ENCODE results near the gene RFC4.
"Not testable (repeated sequence)": the region's sequence is repeated elsewhere in the genome, so short reads cannot be mapped to it uniquely, and the experiment has no call there.

DNA sequence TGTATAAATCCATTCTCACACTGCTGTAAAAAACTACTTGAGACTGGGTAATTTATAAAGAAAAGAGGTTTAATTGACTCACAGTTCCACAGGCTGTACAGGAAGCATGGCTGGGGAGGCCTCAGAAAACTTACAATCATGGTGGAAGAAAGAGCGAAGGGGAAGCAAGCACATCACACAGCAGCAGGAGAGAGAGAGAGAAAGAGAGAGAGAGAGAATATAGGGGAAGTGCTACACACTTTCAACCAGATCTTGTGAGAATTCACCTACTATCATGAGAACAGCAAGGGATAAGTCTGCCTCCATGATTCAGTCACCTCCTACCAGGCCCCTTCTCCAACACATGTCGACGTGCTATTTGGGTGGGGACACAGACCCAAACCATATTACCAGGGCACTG lies 45.6 kb upstream of the RFC4 start:
- TF ChIP-seq, protein P1, sequence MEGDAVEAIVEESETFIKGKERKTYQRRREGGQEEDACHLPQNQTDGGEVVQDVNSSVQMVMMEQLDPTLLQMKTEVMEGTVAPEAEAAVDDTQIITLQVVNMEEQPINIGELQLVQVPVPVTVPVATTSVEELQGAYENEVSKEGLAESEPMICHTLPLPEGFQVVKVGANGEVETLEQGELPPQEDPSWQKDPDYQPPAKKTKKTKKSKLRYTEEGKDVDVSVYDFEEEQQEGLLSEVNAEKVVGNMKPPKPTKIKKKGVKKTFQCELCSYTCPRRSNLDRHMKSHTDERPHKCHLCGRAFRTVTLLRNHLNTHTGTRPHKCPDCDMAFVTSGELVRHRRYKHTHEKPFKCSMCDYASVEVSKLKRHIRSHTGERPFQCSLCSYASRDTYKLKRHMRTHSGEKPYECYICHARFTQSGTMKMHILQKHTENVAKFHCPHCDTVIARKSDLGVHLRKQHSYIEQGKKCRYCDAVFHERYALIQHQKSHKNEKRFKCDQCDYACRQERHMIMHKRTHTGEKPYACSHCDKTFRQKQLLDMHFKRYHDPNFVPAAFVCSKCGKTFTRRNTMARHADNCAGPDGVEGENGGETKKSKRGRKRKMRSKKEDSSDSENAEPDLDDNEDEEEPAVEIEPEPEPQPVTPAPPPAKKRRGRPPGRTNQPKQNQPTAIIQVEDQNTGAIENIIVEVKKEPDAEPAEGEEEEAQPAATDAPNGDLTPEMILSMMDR (IDR thresholded peaks at IDR 0.05; ENCODE audit: insufficient read depth, low read depth, low read length) = not testable (repeated sequence)
- not testable (repeated sequence) for TF ChIP-seq EZH2 (IDR thresholded peaks at IDR 0.05; ENCODE audit: insufficient read depth, low read length)

Measured in astrocyte (in vitro differentiated cells and primary cell).